Choroid plexus epithelial cell (primary cell): Measurements from ENCODE around the gene UBQLNL.

Experiments used
- DNase-seq: peaks from one replicate; pipeline ENCODE4 v3.0.0-alpha.2; 2010; ENCODE audit warnings: low read depth
- H3K4me3 ChIP-seq: 2 replicates; pipeline ENCODE4 v1.5.1; 2011; ENCODE audit warnings: low read depth, mild to moderate bottlenecking, control low read depth, low read length, moderate library complexity
- TF ChIP-seq, protein P1 (sequence below): conservative IDR thresholded peaks from 2 replicates; pipeline ENCODE4 v1.5.1; 2011; ENCODE audit warnings: low read depth, mild to moderate bottlenecking, control low read depth, inconsistent platforms, low read length, moderate library complexity

UBQLNL gene

DNA sequence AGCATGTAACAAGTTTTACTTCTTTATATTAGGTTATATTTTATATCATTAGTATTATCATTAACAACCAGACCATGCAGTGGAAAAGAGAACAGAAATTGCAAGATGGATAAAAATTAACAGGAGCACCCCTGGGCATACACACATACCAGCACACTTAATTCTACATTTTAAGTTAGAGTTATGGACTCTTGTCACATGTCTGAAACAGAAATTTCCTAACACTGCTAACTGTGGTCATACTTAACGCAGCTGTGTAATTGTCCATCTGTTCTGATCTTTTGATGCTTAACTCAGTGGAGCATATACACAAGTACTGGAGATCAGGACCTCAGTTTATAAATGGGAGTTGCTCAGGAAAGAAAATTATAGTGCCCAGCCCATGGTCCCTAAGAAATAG lies 31.5 kb upstream of the UBQLNL start:
- TF ChIP-seq, protein P1, sequence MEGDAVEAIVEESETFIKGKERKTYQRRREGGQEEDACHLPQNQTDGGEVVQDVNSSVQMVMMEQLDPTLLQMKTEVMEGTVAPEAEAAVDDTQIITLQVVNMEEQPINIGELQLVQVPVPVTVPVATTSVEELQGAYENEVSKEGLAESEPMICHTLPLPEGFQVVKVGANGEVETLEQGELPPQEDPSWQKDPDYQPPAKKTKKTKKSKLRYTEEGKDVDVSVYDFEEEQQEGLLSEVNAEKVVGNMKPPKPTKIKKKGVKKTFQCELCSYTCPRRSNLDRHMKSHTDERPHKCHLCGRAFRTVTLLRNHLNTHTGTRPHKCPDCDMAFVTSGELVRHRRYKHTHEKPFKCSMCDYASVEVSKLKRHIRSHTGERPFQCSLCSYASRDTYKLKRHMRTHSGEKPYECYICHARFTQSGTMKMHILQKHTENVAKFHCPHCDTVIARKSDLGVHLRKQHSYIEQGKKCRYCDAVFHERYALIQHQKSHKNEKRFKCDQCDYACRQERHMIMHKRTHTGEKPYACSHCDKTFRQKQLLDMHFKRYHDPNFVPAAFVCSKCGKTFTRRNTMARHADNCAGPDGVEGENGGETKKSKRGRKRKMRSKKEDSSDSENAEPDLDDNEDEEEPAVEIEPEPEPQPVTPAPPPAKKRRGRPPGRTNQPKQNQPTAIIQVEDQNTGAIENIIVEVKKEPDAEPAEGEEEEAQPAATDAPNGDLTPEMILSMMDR = no peak
- DNase-seq = no peak
- H3K4me3 ChIP-seq = no peak overlapping the region

DNA sequence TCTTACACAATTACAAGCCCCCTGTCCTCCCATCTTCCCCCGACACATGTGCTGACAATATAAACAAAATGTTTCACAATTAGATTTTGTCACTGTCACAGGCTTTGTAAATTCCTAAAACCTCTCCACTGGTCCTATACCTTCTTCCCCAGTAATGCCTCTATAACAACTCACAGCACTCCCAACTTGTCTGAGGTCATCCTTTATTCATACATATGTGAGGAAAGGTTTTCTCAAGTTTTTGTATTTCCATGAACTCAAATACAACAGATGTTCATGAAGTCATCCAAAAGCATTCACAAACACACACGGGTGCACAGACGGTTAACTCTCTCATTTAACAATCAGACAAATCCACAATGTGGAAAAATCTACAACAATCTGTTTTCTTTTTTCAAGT lies 30.0 kb upstream of the UBQLNL start:
- no peak for DNase-seq
- TF ChIP-seq, protein P1 = no peak

DNA sequence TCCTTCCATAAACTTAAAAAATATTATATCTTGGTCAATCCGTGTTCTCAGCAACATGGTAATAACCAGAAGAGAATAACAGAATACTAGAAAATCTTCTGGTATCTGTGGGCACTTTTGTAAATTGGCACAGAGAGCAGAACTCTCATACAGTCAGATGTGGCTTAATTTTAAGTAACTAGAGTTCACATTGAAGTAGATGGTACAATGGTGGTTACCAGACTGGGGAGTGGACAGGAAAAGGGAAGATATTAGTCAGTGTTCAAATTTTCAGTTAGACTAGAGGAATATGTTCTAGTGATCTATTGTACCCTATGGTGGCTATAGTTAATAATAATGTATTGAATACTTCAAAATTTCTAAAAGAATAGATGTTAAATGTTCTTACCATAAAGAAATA lies 24.9 kb upstream of the UBQLNL start:
- no peak overlapping the region for H3K4me3 ChIP-seq
- DNase-seq = no peak
- TF ChIP-seq, protein P1 = no peak

More for the DNA sequence above, 30.0 kb upstream of the UBQLNL start:
- no peak overlapping the region for H3K4me3 ChIP-seq

DNA sequence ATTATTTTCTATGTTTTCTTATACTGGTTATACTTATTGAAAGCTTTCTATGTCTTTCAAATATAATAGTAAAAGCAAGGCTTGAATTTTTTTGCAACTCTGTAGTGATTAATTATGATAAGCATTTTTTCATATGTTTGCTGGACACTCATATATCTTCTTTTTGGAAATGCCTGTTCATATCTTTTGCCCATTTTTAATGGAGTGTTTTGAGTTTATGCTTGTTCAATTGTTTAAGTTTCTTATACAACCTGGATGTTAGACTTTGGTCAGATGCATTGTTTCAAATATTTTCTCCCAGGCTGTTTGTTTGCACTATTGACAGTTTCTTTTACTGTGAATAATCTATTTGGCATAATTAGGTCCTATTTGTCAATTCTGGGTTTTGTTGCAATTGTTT lies 20.0 kb upstream of the UBQLNL start:
- TF ChIP-seq, protein P1 = no peak
- DNase-seq = no peak
- no peak overlapping the region for H3K4me3 ChIP-seq

DNA sequence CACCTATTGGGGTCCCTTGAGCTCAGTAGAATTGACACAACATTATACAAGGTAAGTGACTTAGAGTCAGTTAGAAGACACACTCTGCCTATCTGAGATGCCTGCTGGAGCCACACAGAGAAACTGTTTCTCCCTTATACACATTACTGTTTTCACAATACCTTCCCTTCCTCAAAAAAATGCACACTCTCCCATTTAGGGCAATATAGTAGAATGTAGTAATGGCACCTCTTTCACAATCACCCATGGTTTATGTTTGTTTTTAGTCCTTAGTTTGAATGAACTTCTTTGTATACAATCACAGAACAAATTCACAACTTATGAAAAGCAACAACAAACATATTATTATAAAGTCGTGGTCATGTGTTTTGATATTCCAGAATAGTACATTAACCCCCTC lies 17.5 kb upstream of the UBQLNL start:
- TF ChIP-seq, protein P1 = no peak
- no peak for DNase-seq
- no peak overlapping the region for H3K4me3 ChIP-seq

DNA sequence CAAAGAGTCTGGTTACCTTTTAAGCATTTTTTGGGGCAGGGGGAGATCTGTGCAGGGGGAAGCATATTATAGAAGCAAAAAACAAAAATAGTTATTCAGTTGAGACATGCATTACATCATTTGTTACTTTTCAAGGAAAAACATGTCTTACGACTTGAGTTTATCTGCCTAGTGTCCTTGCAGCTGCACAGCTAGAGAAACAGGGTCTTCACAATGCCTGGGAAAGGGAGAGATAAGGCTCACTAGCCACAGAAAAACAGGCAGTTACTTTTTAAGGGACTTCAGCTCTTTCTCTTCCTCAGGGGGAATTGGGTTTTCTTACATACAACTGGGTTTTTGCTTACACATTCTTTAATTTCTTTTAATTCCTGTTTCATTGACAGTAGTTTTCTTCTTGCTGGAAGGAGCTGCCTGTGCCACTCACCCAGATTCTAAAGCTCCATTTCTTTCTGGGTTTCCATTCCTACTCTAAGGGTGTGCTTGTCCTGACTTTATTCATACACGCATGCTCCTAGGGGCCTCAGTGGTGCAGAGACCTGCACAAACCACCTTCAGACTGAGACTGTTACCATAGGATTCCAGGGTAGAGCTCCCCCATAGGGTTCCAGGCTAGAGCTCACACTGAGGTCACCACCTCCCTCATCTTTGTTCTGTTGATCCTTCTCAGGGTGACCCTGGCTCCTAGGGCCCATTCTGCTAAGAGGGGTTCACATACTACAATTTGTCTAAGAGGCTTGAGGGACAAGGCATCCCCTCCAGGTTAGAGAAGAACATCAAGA lies 14.7 kb upstream of the UBQLNL start:
- TF ChIP-seq, protein P1 = no peak
- H3K4me3 ChIP-seq = no peak overlapping the region
- no peak for DNase-seq

DNA sequence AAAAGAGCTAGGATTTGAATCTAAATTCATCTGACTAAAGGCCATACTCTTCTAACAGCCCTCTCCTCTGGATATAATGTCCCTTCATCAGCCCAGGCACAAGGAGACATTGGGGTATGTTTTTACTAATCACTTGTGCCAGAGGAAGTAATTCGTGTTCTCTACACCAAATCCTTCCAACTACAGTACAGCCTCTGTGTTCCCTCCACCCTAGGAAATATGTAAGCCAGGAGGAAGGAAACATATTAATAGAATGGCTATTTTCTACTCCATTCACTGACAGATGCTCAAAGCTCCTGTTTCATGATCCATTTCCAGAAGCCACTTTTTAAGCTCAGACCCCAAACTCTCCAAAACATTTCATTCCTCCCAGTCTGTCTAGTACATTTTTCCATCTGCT lies 12.0 kb upstream of the UBQLNL start:
- DNase-seq = no peak
- TF ChIP-seq, protein P1 = no peak
- H3K4me3 ChIP-seq = no peak overlapping the region
